Right lobe of liver (tissue), 6 donors: ENCODE measurements around the gene OSBPL5. TPM values are rescaled to one million over a fixed set of nuclear protein-coding genes. Genes with fewer than 3 reads are reported as not detected.
"Not testable (repeated sequence)": the region's sequence is repeated elsewhere in the genome, so short reads cannot be mapped to it uniquely, and the experiment has no call there.

Experiments used
- ATAC-seq, 4 donors: fragments of 200-7000 bp; cut with Tn5 transposase; one replicate each; pipeline ENCODE4 v1.9.1; 2020; ENCODE audit warnings: mild to moderate bottlenecking in 4 of 4, moderate library complexity in 4 of 4
- DNase-seq, 3 donors: peaks; one replicate each; pipeline ENCODE4 v3.0.0-alpha.2; 2020
- H3K27ac ChIP-seq, 3 donors: fragments of 200-600 bp; one replicate each; pipeline ENCODE4 v1.8.0; 2022
- H3K27me3 ChIP-seq, 2 donors: fragments of 200-600 bp; one replicate each; pipeline ENCODE4 v1.8.0; 2022
- H3K36me3 ChIP-seq, 4 donors: fragments of 200-600 bp; sonication (generic) in 1 of 4; one replicate each; pipeline versions ENCODE4 v1.5.1 to v1.8.0; 2017 to 2022; ENCODE audit warnings: control low read depth in 1 of 4
- H3K4me1 ChIP-seq, 4 donors: fragments of 200-600 bp; sonication (generic) in 1 of 4; one replicate each; pipeline versions ENCODE4 v1.5.1 to v1.8.0; 2017 to 2022; ENCODE audit warnings: control low read depth in 1 of 4
- H3K4me3 ChIP-seq, 3 donors: fragments of 200-600 bp; one replicate each; pipeline ENCODE4 v1.8.0; 2022
- H3K9me3 ChIP-seq, 4 donors: fragments of 200-600 bp; sonication (generic) in 1 of 4; one replicate each; pipeline versions ENCODE4 v1.5.1 to v1.8.0; 2017 to 2022; ENCODE audit warnings: control low read depth in 1 of 4
- POLR2A ChIP-seq: fragments of 450-650 bp; IDR thresholded peaks from one replicate; pipeline ENCODE4 v1.6.1; 2017; ENCODE audit warnings: antibody characterized with exemption, mild to moderate bottlenecking
- WGBS: methylation state at CpG from one replicate; pipeline ENCODE4 v1.1.6; 2018; ENCODE audit warnings: low coverage, low lambda C conversion rate; ENCODE audit not compliant: insufficient coverage; ENCODE audit errors: missing lambda C conversion rate; 5-methylcytosine and 5-hydroxymethylcytosine counted together
- intact Hi-C, 2 donors: fragments of 100-400 bp; cut with DNase I; formaldehyde crosslinking; loops; one replicate each; pipeline versions ENCODE4 v1.11.2 to v1.14.1; 2022
- total RNA-seq, 6 experiments: library from RNA; depleted of rRNA in 2 of 6; stranded (reverse); fragments of >200 nt in 2 of 6; fragmentation: NEBNext Ultra II Directional in 3 of 6; extraction: Animal tissue kit (Norgen Biotek cat#: 25700) in 3 of 6; gene quantifications; one replicate each; pipeline versions ENCODE4 v1.1.0 to v1.2.4, GENCODE V29; 2016 to 2023
- TF ChIP-seq, protein P1 (sequence below), 4 donors: fragments of 200-600 bp in 3 of 4; fragments of 450-650 bp in 1 of 4; IDR thresholded peaks; one replicate each; pipeline versions ENCODE4 v1.5.1 to v1.8.0; 2016 to 2022; ENCODE audit warnings: antibody characterized with exemption in 4 of 4, mild to moderate bottlenecking in 2 of 4
- donor health status: DM: no; HTN: yes; CAD: no.
- donor health status: DM: no; HTN: no; CAD: no.
- donor health status: DM: no; HTN: no; CAD: no.
- donor health status: DM: no; HTN: yes; CAD: no.
- donor health status: DM: no; HTN: yes; CAD: no.

OSBPL5 gene
- total RNA-seq, 6 experiments from 2014 or later, result 2.2 to 6.3 (median 3.4) TPM

DNA sequence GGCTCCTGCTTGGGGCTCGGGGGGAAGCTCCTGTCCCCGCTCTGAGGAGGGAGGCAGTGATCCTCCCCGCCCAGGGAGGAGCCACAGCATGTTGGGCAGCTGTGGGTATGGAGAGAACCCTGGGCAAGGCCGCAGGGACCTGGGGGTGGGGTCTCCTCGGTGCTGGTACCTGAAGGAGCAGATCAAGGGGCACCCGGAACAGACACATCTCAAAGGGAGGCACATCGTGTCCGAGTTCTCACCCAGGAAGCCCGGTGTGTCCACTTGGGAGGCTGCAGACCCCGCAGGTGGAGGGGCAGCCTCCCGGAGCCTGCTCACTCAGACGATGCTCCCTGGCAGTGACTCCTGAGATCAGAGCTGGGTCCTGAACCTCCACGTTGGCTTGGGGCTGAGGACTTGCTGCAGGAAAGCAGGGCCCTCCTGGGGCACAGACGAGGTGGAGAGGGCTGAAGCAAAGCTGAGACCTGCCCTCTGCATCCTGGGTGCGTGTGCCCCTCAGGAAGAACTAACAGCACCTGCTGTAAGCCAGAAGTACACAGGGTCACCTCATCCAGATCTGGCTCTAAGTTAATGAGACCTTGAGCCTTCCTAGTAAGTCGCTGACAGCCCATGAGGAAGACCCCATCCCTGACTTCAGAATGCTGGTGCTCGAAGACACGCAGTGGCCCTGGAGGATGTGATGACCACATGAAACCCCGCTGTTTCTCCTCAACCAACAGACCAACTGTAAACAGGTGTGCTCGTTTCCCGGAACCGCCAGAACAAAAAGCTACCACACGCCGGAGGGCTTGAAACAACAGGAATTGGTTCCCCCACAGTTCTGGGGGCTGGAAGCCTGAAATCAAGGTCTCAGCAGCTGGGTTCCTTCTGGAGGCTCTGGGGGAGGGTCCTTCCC, 5.9 kb upstream of the OSBPL5 start:
- peak in 1 of 3 donors; percentile 42 for DNase-seq
- no peaks in the 10 kb centered on the region for H3K27me3 ChIP-seq
- no peaks in the 10 kb centered on the region for H3K36me3 ChIP-seq
- TF ChIP-seq POLR2A, result no peak
- TF ChIP-seq, protein P1, sequence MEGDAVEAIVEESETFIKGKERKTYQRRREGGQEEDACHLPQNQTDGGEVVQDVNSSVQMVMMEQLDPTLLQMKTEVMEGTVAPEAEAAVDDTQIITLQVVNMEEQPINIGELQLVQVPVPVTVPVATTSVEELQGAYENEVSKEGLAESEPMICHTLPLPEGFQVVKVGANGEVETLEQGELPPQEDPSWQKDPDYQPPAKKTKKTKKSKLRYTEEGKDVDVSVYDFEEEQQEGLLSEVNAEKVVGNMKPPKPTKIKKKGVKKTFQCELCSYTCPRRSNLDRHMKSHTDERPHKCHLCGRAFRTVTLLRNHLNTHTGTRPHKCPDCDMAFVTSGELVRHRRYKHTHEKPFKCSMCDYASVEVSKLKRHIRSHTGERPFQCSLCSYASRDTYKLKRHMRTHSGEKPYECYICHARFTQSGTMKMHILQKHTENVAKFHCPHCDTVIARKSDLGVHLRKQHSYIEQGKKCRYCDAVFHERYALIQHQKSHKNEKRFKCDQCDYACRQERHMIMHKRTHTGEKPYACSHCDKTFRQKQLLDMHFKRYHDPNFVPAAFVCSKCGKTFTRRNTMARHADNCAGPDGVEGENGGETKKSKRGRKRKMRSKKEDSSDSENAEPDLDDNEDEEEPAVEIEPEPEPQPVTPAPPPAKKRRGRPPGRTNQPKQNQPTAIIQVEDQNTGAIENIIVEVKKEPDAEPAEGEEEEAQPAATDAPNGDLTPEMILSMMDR (IDR thresholded peaks at IDR 0.05), result no peak
- H3K4me1 ChIP-seq, result no peaks in the 10 kb centered on the region
- H3K4me3 ChIP-seq, result no peak overlapping the region
- no peak for ATAC-seq
- intact Hi-C loops, result no loop called here
- WGBS, result 20% methylated on average over 2 of the region's 24 CpGs
- H3K27ac ChIP-seq, result no peak overlapping the region
- peaks cover 0 to under 1% (median 0%) of the 10 kb centered on the region in 4 donors for H3K9me3 ChIP-seq

DNA sequence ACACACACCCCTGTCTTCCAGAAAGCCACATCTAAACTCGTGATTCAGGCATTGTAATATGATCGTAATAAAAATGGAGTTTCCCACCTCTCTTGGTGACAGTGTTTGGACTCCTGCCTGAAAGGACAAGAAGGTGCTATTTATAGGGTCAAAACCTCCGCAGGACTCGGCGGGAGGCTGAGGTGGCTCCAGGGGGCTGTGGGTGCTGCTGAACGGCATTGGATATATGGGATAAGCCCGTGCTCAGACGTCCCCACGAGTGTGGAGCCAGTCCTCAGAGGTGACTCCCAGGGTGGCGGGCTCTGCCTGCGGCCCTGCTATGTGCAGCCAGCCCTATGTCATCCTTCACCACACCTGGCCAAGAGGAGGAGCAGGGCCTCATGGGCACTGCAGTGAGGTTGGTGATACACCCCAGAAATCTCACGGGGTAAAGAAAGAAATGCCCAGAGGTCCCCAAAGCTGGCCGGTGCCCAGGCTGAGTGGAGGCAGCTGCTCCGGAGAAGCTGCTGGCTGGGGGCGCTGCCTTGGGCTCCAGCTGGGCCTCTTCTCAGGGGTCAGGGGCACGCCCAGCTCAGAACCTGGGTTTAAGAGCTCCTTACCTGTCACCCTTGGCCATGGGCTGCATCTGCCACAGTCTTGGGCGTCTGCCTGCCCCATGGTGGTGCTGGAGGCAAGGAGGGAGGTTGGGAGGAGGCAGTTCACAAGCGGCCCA, 5.1 kb upstream of the OSBPL5 start:
- ATAC-seq (no peak), DNase-seq (peak in 1 of 3 donors; percentile 35)
- H3K27ac ChIP-seq, result no peak overlapping the region
- H3K36me3 ChIP-seq, result no peaks in the 10 kb centered on the region
- intact Hi-C loops, result no loop called here
- H3K27me3 ChIP-seq, result no peaks in the 10 kb centered on the region
- TF ChIP-seq, protein P1 (IDR thresholded peaks at IDR 0.05), result no peak
- TF ChIP-seq POLR2A, result no peak
- H3K9me3 ChIP-seq, result no peaks in the 10 kb centered on the region
- no peak overlapping the region for H3K4me3 ChIP-seq
- H3K4me1 ChIP-seq, result no peaks in the 10 kb centered on the region
- 38% methylated on average over 9 of the region's 18 CpGs for WGBS

DNA sequence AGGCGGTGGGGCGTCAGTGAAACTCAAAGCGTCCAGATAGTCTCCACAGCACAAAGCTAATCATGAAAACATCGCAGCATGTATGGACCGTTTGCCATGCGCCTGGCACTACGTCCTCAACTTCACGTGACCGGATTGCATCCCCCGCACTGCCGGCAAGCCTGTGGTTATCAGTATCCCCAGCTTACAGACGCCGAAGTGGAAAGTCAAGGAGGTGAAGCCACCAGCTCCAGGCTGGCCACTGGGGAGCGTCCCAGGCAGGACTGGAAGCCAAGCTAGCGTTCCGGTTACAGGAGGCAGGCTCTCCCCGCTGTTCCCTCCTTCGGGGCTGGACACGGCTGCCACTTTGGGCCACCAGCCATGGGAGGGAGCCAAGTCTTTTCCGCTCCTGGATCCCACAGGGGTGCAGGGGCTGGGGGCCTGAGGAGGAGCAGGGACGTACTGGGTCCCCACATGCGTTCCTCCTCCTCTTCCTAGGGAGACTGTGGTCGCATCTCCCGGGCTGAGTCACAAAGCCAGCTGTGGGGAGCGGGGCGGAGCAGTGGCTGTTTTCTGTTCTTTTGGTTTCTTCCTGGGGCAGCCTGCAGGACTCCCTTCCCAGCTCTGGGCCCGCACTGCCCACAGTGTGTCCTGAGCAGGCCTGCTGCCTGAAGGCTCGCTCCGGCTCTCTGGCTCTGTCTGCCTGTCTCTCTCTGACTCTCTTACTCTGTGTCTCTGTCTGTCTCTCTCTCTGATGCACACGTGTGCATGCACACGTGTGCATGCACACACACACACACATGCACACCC, 4.3 kb upstream of the OSBPL5 start:
- peak in 2 of 3 donors; percentile 25 to 56 for DNase-seq
- TF ChIP-seq, protein P1 (IDR thresholded peaks at IDR 0.05), result no peak
- no peak for TF ChIP-seq POLR2A
- Histone ChIP-seq H3K27ac (no peak overlapping the region), H3K9me3 (no peaks in the 10 kb centered on the region), H3K4me1 (no peaks in the 10 kb centered on the region), H3K27me3 (no peaks in the 10 kb centered on the region), H3K36me3 (no peaks in the 10 kb centered on the region), H3K4me3 (peak overlapping the region in 1 of 3 donors; percentile 1)
- intact Hi-C loops, result no loop called here
- ATAC-seq, result peak; percentile 19 to 45 (median 32)
- WGBS, result 11% methylated on average over 11 of the region's 31 CpGs

DNA sequence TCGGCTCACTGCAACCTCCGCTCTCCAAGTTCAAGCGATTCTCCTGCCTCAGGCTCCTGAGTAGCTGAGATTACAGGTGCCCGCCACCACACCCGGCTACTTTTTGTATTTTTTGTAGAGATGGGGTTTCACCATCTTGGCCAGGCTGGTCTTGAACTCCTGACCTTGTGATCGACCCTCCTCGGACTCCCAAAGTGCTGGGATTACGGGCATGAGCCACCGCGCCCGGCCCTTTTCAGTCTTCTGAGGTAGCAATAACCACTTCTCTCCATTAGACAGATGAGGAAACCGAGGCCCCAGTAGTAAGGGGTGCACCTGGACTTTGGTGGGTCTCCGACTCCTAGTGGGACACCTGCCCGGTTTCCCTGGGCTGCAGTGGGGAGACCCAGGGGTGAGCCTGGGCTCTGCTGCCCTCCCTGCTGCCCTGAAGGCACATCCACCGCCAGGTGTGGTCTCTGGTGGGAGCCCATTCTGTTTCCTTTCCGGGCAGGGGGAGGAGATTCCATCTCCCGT, 3.7 kb upstream of the OSBPL5 start:
- intact Hi-C loops, result not testable (repeated sequence)

More for the DNA sequence above, 3.7 kb upstream of the OSBPL5 start:
- not testable (repeated sequence) for ATAC-seq, H3K9me3 ChIP-seq, H3K36me3 ChIP-seq, H3K27me3 ChIP-seq, H3K4me1 ChIP-seq, H3K27ac ChIP-seq, H3K4me3 ChIP-seq
- WGBS, result 56% methylated on average over 11 of the region's 17 CpGs
- DNase-seq, result peak in 1 of 3 donors; percentile 43
